Activated naive CD4-positive, alpha-beta T cell treated with anti-CD3 and anti-CD28 coated beads, Interleukin-2, amount 10 ng/mL, durations not matched to agents 7 days and 5 days (primary cell): ENCODE measurements around the gene TOMM7.
"Not testable (repeated sequence)": the region's sequence is repeated elsewhere in the genome, so short reads cannot be mapped to it uniquely, and the experiment has no call there.

Source experiments
- CTCF ChIA-PET: fragments of 350-600 bp; sonication (Branson Sonifier 250); formaldehyde crosslinking; loops from one replicate; lab custom pipeline; 2021; ENCODE audit warnings: antibody characterized with exemption; lab: Charles Lee
- DNase-seq: peaks from one replicate; pipeline ENCODE4 v3.0.0-alpha.2; 2020
- H3K27ac Mint-ChIP-seq: one replicate; pipeline ENCODE4 v1.8.0; 2021; ENCODE audit warnings: mild to moderate bottlenecking, moderate library complexity, mixed read lengths
- H3K27me3 Mint-ChIP-seq: one replicate; pipeline ENCODE4 v1.8.0; 2021; ENCODE audit warnings: mild to moderate bottlenecking, mixed read lengths
- H3K36me3 Mint-ChIP-seq: one replicate; pipeline ENCODE4 v1.8.0; 2021; ENCODE audit warnings: mixed read lengths
- H3K4me1 Mint-ChIP-seq: one replicate; pipeline ENCODE4 v1.8.0; 2021; ENCODE audit warnings: mixed read lengths
- H3K4me3 Mint-ChIP-seq: one replicate; pipeline ENCODE4 v1.8.0; 2021; ENCODE audit warnings: mild to moderate bottlenecking, moderate library complexity, mixed read lengths
- H3K9me3 Mint-ChIP-seq: one replicate; pipeline ENCODE4 v1.8.0; 2021; ENCODE audit warnings: mixed read lengths

The TOMM7 gene

DNA sequence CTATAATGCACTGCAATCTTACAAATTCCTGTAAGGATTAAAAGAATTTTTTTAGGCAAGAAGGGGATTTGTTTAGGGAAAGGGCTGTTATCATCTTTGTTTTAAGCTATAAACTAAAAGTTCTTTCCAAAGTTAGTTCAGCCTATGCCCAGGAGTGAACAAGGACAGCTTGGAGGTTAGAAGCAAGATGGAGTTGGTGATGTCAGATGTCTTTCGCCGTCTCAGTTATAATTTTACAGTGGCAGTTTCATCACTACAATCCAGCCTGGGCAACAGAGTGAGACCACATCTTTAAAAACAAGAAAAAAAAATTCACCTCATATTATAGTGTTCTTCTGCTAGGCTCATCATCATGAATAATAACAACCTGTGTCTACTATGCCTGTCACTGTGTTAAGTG, 2.1 kb upstream of the TOMM7 start:
- Mint-ChIP-seq H3K4me3 (no peak overlapping the region), H3K9me3 (no peaks in the 10 kb centered on the region), H3K27me3 (peaks cover 28% of the 10 kb centered on the region), H3K4me1 (peaks cover 33% of the 10 kb centered on the region), H3K27ac (no peak overlapping the region), H3K36me3 (peaks cover 9% of the 10 kb centered on the region)
- CTCF ChIA-PET: interaction anchor here (1.6 to 1.7 kb wide), 2 partner anchors 35 to 265 kb away, joined by 3 to 4 read pairs; no protein-coding TSS in a partner anchor
- DNase-seq: no peak

DNA sequence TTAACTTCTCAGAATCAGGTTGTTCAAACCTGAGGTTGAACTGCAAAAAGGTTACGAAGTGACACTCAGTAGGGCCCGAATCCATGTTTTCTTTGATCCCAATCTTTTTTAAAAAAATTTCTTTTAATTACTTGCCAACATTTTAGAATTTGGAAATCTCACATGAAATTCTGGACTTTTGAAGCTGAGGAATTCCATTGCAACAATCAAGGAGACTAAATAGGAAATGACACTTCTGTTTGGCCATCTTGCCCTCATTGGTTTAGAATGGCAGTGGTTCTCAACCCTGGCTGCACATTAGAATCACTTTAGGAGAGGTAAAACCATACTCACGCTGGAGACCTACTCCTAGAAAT, 471 bp upstream of the TOMM7 start:
- peaks cover 37% of the 10 kb centered on the region for H3K4me1 Mint-ChIP-seq
- H3K36me3 Mint-ChIP-seq: peaks cover 13% of the 10 kb centered on the region
- peak overlapping the region; percentile 99 for H3K4me3 Mint-ChIP-seq
- no peak for DNase-seq
- no peak overlapping the region for H3K27ac Mint-ChIP-seq
- H3K9me3 Mint-ChIP-seq: no peaks in the 10 kb centered on the region
- peaks cover 28% of the 10 kb centered on the region for H3K27me3 Mint-ChIP-seq
- CTCF ChIA-PET: interaction anchor here (0.7 to 1.6 kb wide), 6 partner anchors 10 to 263 kb away, joined by 3 to 5 read pairs (median 3); no protein-coding TSS in a partner anchor

- H3K36me3 Mint-ChIP-seq: peaks cover 16% of the 10 kb centered on the region
- no peak for DNase-seq
- CTCF ChIA-PET: interaction anchor here (0.9 to 1.6 kb wide), 5 partner anchors 13 to 234 kb away, joined by 3 read pairs; no protein-coding TSS in a partner anchor
- H3K27ac Mint-ChIP-seq: peak overlapping the region; percentile 92
- H3K9me3 Mint-ChIP-seq: no peaks in the 10 kb centered on the region
- H3K4me3 Mint-ChIP-seq: peak overlapping the region; percentile 99
- H3K27me3 Mint-ChIP-seq: peaks cover 27% of the 10 kb centered on the region
- H3K4me1 Mint-ChIP-seq: peaks cover 37% of the 10 kb centered on the region
Observed at GRCh38 chr7:22821702-22822485, 755 bp downstream of the TOMM7 start.

GRCh38 chr7:22819476-22819875, 3.2 kb downstream of the TOMM7 start:
- Mint-ChIP-seq H3K9me3 (no peaks in the 10 kb centered on the region), H3K27me3 (peaks cover 12% of the 10 kb centered on the region), H3K4me3 (no peak overlapping the region), H3K4me1 (peaks cover 40% of the 10 kb centered on the region), H3K27ac (no peak overlapping the region), H3K36me3 (peaks cover 28% of the 10 kb centered on the region)
- no peak for DNase-seq
- CTCF ChIA-PET: no interaction called here

DNA sequence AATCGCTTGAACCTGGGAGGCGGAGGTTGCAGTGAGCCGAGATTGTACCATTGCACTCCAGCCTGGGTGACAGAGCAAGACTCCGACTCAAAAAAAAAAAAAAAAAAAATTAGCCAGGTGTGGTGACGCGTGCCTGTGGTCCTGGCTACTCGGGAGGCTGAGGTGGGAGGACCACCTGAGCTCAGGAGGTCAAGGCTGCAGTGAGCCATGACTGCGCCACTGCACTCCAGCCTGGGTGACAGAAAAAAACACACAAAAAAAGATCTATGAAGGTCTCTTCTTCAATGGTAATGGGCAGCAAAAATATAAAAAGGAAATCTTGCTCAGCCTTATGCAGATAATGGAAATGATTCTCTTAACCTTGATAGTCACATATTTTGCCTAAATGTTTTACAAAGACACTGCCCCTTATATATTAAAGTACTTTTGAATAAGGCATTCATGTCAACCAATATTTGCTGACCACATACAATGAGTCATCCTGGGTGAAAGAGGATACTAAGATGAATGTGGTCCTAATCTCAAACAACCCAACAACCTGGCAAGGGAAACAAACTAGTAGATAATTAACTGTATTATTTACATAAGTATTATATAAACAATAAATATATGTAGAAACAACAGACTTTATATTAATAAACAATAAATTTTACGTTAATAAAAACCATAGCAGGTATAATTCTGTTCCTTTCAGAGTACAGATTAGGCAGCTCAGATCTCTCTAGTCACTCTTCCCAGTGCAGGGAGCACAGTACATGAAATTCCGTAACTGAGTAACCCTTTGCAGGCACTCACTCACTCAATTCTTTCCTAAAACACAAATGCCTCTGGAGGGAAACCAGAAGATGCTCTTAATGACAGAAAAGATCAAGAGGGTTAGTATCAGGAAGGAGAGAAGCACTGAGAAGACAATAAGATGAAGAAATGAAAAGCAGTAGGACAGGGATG, 8.1 kb downstream of the TOMM7 start:
- Mint-ChIP-seq H3K9me3 (no peaks in the 10 kb centered on the region), H3K4me1 (peaks cover 6% of the 10 kb centered on the region), H3K27ac (no peak overlapping the region), H3K36me3 (peaks cover 35% of the 10 kb centered on the region), H3K4me3 (no peak overlapping the region), H3K27me3 (no peaks in the 10 kb centered on the region)
- no peak for DNase-seq
- CTCF ChIA-PET: no interaction called here

- CTCF ChIA-PET: interaction anchor here (1.0 kb wide), 1 partner anchor 243 kb away, joined by 3 read pairs; no protein-coding TSS in a partner anchor
- no peak for DNase-seq
- H3K4me1 Mint-ChIP-seq: peaks cover 4% of the 10 kb centered on the region
- peaks cover 31% of the 10 kb centered on the region for H3K36me3 Mint-ChIP-seq
- H3K27me3 Mint-ChIP-seq: peaks cover 3% of the 10 kb centered on the region
- no peak overlapping the region for H3K4me3 Mint-ChIP-seq
- H3K9me3 Mint-ChIP-seq: no peaks in the 10 kb centered on the region
- H3K27ac Mint-ChIP-seq: no peak overlapping the region
Observed at GRCh38 chr7:22812353-22812752, 10.3 kb downstream of the TOMM7 start.

- Mint-ChIP-seq H3K36me3 (peaks cover 30% of the 10 kb centered on the region), H3K4me3 (no peak overlapping the region), H3K27ac (no peak overlapping the region), H3K4me1 (peaks cover 4% of the 10 kb centered on the region), H3K9me3 (no peaks in the 10 kb centered on the region), H3K27me3 (peaks cover 3% of the 10 kb centered on the region)
- CTCF ChIA-PET: interaction anchor here (1.0 kb wide), 1 partner anchor 243 kb away, joined by 3 read pairs; no protein-coding TSS in a partner anchor
- DNase-seq: no peak
Observed at GRCh38 chr7:22811746-22812280, 10.8 kb downstream of the TOMM7 start.

GRCh38 chr7:22810843-22811242, 11.8 kb downstream of the TOMM7 start:
- Mint-ChIP-seq H3K36me3 (peaks cover 24% of the 10 kb centered on the region), H3K4me3 (no peak overlapping the region), H3K4me1 (peaks cover 4% of the 10 kb centered on the region), H3K27me3 (peaks cover 3% of the 10 kb centered on the region), H3K27ac (no peak overlapping the region), H3K9me3 (no peaks in the 10 kb centered on the region)
- CTCF ChIA-PET: interaction anchor here (0.7 kb wide), 1 partner anchor 32 kb away, joined by 3 read pairs; no protein-coding TSS in a partner anchor
- no peak for DNase-seq

DNA sequence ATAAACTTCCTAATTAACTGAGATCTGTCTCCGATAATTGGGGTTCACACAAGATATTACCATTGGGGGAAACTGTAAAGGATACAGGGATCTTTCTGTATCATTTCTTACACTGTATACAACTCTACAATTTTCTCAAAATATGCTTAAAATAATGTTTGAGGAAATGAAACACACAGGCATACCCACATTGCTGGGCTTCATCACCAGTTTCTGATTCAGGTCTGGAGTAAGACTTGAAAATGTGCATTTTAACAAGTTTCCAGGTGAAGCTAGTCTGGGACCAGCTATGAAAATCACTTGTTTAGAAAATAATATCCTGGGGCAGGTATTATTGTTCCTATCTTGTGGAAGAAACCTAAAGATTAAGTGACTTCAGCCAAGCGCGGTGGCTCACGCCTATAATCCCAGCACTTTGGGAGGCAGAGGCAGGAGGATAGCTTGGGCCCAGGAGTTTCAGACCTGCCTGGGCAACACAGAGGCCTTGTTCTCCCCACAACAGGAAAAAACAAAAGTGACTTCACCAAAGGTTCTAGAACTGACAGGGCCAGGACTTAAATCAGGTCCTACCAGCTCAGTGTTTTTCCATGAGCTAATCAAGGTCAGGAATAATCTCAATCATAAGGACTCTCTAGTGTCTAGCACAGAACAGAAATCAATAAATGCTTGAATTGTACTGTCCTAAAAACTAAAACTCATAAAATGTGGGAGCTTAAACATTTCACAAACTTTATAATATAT, 12.6 kb downstream of the TOMM7 start:
- peaks cover 4% of the 10 kb centered on the region for H3K4me1 Mint-ChIP-seq
- no peak overlapping the region for H3K4me3 Mint-ChIP-seq
- no peak for DNase-seq
- H3K36me3 Mint-ChIP-seq: peaks cover 22% of the 10 kb centered on the region
- no peaks in the 10 kb centered on the region for H3K9me3 Mint-ChIP-seq
- peaks cover 3% of the 10 kb centered on the region for H3K27me3 Mint-ChIP-seq
- H3K27ac Mint-ChIP-seq: no peak overlapping the region
- CTCF ChIA-PET: interaction anchor here (0.9 kb wide), 1 partner anchor 27 kb away, joined by 4 read pairs; no protein-coding TSS in a partner anchor

GRCh38 chr7:22808140-22808539, 14.5 kb downstream of the TOMM7 start:
- H3K36me3 Mint-ChIP-seq: peaks cover 17% of the 10 kb centered on the region
- H3K27me3 Mint-ChIP-seq: peaks cover 3% of the 10 kb centered on the region
- CTCF ChIA-PET: interaction anchor here (0.7 kb wide), 1 partner anchor 14 kb away, joined by 3 read pairs; no protein-coding TSS in a partner anchor
- H3K4me1 Mint-ChIP-seq: no peaks in the 10 kb centered on the region
- no peak overlapping the region for H3K27ac Mint-ChIP-seq
- no peak overlapping the region for H3K4me3 Mint-ChIP-seq
- no peak for DNase-seq
- no peaks in the 10 kb centered on the region for H3K9me3 Mint-ChIP-seq

GRCh38 chr7:22806752-22807151, 15.9 kb downstream of the TOMM7 start:
- no peak for DNase-seq
- Mint-ChIP-seq H3K4me1 (no peaks in the 10 kb centered on the region), H3K27ac (no peak overlapping the region), H3K36me3 (peaks cover 4% of the 10 kb centered on the region), H3K27me3 (peaks cover 12% of the 10 kb centered on the region), H3K4me3 (no peak overlapping the region), H3K9me3 (no peaks in the 10 kb centered on the region)
- CTCF ChIA-PET: interaction anchor here (0.9 kb wide), 2 partner anchors 15 to 22 kb away, joined by 3 read pairs; no protein-coding TSS in a partner anchor

DNA sequence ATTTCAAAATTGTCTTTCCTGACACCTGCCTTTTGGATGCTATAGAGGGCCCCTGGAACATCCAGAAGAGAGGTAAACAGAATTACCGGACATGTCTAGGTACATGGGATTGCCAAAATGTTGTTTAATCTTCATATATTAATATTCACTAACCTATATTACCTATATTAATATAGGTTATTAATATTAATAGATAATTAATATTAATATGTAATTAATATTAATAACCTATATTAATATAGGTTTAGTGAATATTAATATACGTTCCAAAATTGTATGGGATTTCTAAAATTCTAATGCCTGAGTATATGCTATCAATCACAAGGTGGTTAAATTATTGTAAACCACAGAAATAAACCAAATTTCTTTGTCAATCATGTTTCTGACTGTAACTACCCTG, 17.4 kb downstream of the TOMM7 start:
- CTCF ChIA-PET: no interaction called here

DNA sequence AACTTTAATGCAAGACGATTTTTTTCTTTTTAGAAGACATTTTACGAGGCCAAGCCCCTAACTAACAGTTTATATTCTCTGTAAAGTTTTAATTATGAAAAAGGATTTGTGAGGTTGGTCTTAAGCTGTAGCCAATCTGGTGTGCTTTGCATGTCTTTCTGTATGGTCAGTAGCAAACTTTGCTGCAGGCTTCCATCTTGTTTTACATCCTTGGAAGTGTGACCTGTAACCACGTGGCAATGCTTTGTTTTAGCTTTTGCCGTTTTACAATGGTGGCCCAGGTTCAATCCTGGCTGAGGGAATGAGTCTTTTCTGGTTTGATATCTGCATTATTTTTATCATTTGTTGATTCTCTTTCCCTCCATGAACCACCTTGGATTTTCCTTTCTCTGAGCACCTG, 19.8 kb downstream of the TOMM7 start:
- CTCF ChIA-PET: interaction anchor here (1.0 kb wide), 1 partner anchor 242 kb away, joined by 3 read pairs; no protein-coding TSS in a partner anchor
- not testable (repeated sequence) for H3K4me3 Mint-ChIP-seq, H3K4me1 Mint-ChIP-seq, DNase-seq, H3K36me3 Mint-ChIP-seq, H3K9me3 Mint-ChIP-seq, H3K27ac Mint-ChIP-seq
- H3K27me3 Mint-ChIP-seq: peaks cover 11% of the 10 kb centered on the region

More for the DNA sequence above, 17.4 kb downstream of the TOMM7 start:
- no peaks in the 10 kb centered on the region for H3K9me3 Mint-ChIP-seq
- DNase-seq: no peak
- no peaks in the 10 kb centered on the region for H3K4me1 Mint-ChIP-seq
- H3K27me3 Mint-ChIP-seq: peaks cover 14% of the 10 kb centered on the region
- no peak overlapping the region for H3K4me3 Mint-ChIP-seq
- no peak overlapping the region for H3K27ac Mint-ChIP-seq
- H3K36me3 Mint-ChIP-seq: no peaks in the 10 kb centered on the region
